GM12878 (cell line): Measurements from ENCODE around the gene SLC22A31. TPM values are rescaled to one million over a fixed set of nuclear protein-coding genes. Genes with fewer than 3 reads are reported as not detected.

Source experiments
- CBFB ChIP-seq: IDR thresholded peaks from 2 replicates; pipeline ENCODE4 v1.6.1; 2016; ENCODE audit warnings: antibody characterized with exemption, low read depth
- CBX5 ChIP-seq: sonication (generic); IDR thresholded peaks from 2 replicates; pipeline ENCODE4 v1.6.1; 2016; ENCODE audit warnings: low read depth, moderate library complexity, mild to moderate bottlenecking, inconsistent platforms
- FOXK2 ChIP-seq: fragments of 450-650 bp; IDR thresholded peaks from 2 replicates; pipeline ENCODE4 v1.6.1; 2017; ENCODE audit warnings: mild to moderate bottlenecking, moderate library complexity
- IRF4 ChIP-seq: IDR thresholded peaks from 2 replicates; pipeline ENCODE4 v1.6.1; 2011; ENCODE audit warnings: low read depth, low read length
- LARP7 ChIP-seq: fragments of 450-650 bp; IDR thresholded peaks from 2 replicates; pipeline ENCODE4 v1.6.1; 2017; ENCODE audit warnings: mild to moderate bottlenecking
- MAX ChIP-seq: IDR thresholded peaks from 2 replicates; pipeline ENCODE4 v1.6.1; 2012; ENCODE audit warnings: low read depth, low read length, improper control_type of control experiment
- MYB ChIP-seq: fragments of 150-350 bp; IDR thresholded peaks from 2 replicates; pipeline ENCODE4 v1.6.1; 2014; ENCODE audit warnings: mild to moderate bottlenecking, low read depth, low read length, borderline replicate concordance
- PKNOX1 ChIP-seq: fragments of 450-650 bp; IDR thresholded peaks from 2 replicates; pipeline ENCODE4 v1.6.1; 2016; ENCODE audit warnings: mild to moderate bottlenecking
- SIN3A ChIP-seq: IDR thresholded peaks from 2 replicates; pipeline ENCODE4 v1.6.1; 2012; ENCODE audit warnings: low read depth, low read length, improper control_type of control experiment
- SMC3 ChIP-seq: IDR thresholded peaks from 2 replicates; pipeline ENCODE4 v1.6.1; 2011; ENCODE audit warnings: low read length, improper control_type of control experiment, borderline replicate concordance
- USF1 ChIP-seq: IDR thresholded peaks from 2 replicates; pipeline ENCODE4 v1.6.1; 2011; ENCODE audit warnings: borderline replicate concordance, low read depth, mild to moderate bottlenecking, moderate library complexity, mixed read lengths, low read length; ENCODE audit not compliant: insufficient read depth; ENCODE audit errors: extremely low read length
- ZBTB11 ChIP-seq: fragments of 450-650 bp; formaldehyde crosslinking; IDR thresholded peaks from 2 replicates; pipeline ENCODE4 v1.5.0; 2022; ENCODE audit warnings: mild to moderate bottlenecking, missing genetic modification characterization
- ZBTB40 ChIP-seq: fragments of 450-650 bp; IDR thresholded peaks from 2 replicates; pipeline ENCODE4 v1.6.1; 2016; ENCODE audit warnings: mild to moderate bottlenecking, moderate library complexity, borderline replicate concordance
- ZNF592 ChIP-seq: fragments of 450-650 bp; IDR thresholded peaks from 2 replicates; pipeline ENCODE4 v1.6.1; 2017; ENCODE audit warnings: mild to moderate bottlenecking, moderate library complexity
- polyA plus RNA-seq, 11 experiments: library from polyadenylated mRNA; depleted of rRNA in 4 of 11; unstranded in 6 of 11; stranded (reverse) in 5 of 11; fragments of >200 nt; fragmentation: Nextera tagmentation in 4 of 11; fragmentation: Illumina TruSeq in 1 of 11; extraction: Ambion mirVana in 4 of 11; extraction: Trizol in 1 of 11; gene quantifications; 1 replicate in 1 of 11; 2 replicates in 10 of 11; pipeline versions ENCODE4 v1.2.1 to v1.2.3, GENCODE V29; 2011 to 2016; ENCODE audit warnings: inconsistent platforms in 2 of 11, missing spikeins in 2 of 11, low read depth in 1 of 11
- total RNA-seq, 4 experiments: library from RNA; depleted of rRNA in 3 of 4; stranded (reverse); fragments of >200 nt in 3 of 4; fragmentation: Illumina TruSeq in 1 of 4; extraction: Trizol in 1 of 4; gene quantifications; 2 replicates each; pipeline versions ENCODE4 v1.2.1 to v1.2.3, GENCODE V29; 2013 to 2021

SLC22A31 gene
- total and polyA plus RNA-seq, 10 of the 15 experiments (the other 5 are each of a cell fraction or from before 2014, with no cell fraction given), result 0.13 to 0.24 (median 0.23) TPM; not detected in 7

GRCh38 chr16:89216315-89217137 is 16.2 kb upstream of the SLC22A31 start (continued):
- peak; percentile 26; the same call in 1 of the 2 replicates for TF ChIP-seq PKNOX1
- peak; percentile 76 for TF ChIP-seq SMC3
- TF ChIP-seq ZBTB40, result no peak
- TF ChIP-seq CBFB, result peak; percentile 55; the same call in 1 of the 2 replicates
- no peak for TF ChIP-seq ZBTB11 (CRISPR knock-in tag)
- TF ChIP-seq SIN3A, result peak; percentile 93
- no peak for TF ChIP-seq CBX5
- TF ChIP-seq ZNF592, result 0 out of 2 replicates have a peak, but pooled peaks have one; percentile 12
- peak; percentile 81 for TF ChIP-seq FOXK2
- 0 out of 2 replicates have a peak, but pooled peaks have one; percentile 49 for TF ChIP-seq IRF4
- peak; percentile 77 for TF ChIP-seq USF1
- TF ChIP-seq LARP7, result no peak
- no peak for TF ChIP-seq MYB
- peak; percentile 90 for TF ChIP-seq MAX
